ENCODE results near the gene OR51D1.

GRCh38 chr11:4673781-4674180 lies 36.5 kb downstream of the OR51D1 start:
- TF ChIP-seq, protein P1, sequence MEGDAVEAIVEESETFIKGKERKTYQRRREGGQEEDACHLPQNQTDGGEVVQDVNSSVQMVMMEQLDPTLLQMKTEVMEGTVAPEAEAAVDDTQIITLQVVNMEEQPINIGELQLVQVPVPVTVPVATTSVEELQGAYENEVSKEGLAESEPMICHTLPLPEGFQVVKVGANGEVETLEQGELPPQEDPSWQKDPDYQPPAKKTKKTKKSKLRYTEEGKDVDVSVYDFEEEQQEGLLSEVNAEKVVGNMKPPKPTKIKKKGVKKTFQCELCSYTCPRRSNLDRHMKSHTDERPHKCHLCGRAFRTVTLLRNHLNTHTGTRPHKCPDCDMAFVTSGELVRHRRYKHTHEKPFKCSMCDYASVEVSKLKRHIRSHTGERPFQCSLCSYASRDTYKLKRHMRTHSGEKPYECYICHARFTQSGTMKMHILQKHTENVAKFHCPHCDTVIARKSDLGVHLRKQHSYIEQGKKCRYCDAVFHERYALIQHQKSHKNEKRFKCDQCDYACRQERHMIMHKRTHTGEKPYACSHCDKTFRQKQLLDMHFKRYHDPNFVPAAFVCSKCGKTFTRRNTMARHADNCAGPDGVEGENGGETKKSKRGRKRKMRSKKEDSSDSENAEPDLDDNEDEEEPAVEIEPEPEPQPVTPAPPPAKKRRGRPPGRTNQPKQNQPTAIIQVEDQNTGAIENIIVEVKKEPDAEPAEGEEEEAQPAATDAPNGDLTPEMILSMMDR (IDR thresholded peaks at IDR 0.05 in 8 of 11, conservative IDR thresholded peaks at IDR 0.05 in 3 of 11), result no peak
- TF ChIP-seq POLR2A (IDR thresholded peaks at IDR 0.05) (no peak), POLR2AphosphoS5 (IDR thresholded peaks at IDR 0.05) (no peak)
